AG09319 (cell line): ENCODE data around the gene NDUFA1.
A peak's percentile ranks its signal among the peaks of the same experiment; 100 is the strongest.
"Not testable (repeated sequence)": the region's sequence is repeated elsewhere in the genome, so short reads cannot be mapped to it uniquely, and the experiment has no call there.

Experiments
- DNase-seq: peaks from one replicate; pipeline ENCODE4 v3.0.0-alpha.2; 2010; ENCODE audit warnings: low read depth; ENCODE audit errors: extremely low read depth
- TF ChIP-seq, protein P1 (sequence below): IDR thresholded peaks from 2 replicates; pipeline ENCODE4 v1.5.1; 2011; ENCODE audit warnings: low read depth, mild to moderate bottlenecking, inconsistent platforms, low read length, moderate library complexity

Gene NDUFA1

DNA sequence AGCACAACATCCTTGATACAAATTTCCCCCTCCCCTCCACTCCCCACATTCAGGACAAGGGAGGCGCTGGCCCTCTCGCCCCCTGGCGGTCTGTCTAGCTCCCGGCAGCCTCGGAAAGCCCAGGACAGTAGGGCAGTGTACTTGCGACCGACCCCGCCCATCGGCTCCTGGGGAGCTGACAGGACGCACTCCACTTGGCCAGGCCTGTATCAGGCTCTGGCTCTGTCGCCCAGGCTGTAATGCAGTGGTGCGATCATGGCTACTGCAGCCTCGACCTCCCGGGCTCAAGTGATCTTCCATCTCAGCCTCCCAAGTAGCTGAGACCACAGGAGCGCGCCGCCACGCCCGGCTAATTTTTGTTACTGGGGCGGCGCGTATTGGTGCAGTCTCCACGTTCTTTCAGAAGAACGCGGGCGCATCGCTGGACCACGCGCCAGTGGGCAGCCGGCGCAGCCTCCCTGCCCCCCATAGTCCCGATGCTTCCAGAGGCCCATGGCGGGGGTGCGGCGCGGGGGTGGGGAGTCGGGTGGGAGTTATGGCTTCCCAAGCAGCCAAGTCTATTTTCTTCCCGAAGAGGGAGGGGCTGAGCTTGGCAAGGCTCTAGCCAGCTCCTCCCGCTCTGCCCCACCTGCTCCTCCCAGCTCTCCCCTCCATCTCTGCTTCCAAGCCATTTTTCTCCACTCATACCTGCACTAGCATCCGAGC, 16.2 kb downstream of the NDUFA1 start:
- TF ChIP-seq, protein P1, sequence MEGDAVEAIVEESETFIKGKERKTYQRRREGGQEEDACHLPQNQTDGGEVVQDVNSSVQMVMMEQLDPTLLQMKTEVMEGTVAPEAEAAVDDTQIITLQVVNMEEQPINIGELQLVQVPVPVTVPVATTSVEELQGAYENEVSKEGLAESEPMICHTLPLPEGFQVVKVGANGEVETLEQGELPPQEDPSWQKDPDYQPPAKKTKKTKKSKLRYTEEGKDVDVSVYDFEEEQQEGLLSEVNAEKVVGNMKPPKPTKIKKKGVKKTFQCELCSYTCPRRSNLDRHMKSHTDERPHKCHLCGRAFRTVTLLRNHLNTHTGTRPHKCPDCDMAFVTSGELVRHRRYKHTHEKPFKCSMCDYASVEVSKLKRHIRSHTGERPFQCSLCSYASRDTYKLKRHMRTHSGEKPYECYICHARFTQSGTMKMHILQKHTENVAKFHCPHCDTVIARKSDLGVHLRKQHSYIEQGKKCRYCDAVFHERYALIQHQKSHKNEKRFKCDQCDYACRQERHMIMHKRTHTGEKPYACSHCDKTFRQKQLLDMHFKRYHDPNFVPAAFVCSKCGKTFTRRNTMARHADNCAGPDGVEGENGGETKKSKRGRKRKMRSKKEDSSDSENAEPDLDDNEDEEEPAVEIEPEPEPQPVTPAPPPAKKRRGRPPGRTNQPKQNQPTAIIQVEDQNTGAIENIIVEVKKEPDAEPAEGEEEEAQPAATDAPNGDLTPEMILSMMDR, result peak; percentile 49
- no peak for DNase-seq

DNA sequence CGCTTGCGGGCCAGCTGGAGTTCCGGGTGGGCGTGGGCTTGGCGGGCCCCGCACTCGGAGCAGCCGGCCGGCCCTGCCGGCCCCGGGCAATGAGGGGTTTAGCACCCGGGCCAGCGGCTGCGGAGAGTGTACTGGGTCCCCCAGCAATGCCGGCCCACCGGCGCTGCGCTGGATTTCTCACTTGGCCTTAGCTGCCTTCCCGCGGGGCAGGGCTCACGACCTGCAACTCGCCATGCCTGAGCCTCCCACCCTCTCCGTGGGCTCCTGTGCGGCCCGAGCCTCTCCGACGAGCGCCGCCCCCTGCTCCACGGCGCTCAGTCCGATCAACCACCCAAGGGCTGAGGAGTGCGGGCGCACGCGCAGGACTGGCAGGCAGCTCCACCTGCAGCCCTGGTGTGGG, 19.0 kb downstream of the NDUFA1 start:
- not testable (repeated sequence) for DNase-seq

DNA sequence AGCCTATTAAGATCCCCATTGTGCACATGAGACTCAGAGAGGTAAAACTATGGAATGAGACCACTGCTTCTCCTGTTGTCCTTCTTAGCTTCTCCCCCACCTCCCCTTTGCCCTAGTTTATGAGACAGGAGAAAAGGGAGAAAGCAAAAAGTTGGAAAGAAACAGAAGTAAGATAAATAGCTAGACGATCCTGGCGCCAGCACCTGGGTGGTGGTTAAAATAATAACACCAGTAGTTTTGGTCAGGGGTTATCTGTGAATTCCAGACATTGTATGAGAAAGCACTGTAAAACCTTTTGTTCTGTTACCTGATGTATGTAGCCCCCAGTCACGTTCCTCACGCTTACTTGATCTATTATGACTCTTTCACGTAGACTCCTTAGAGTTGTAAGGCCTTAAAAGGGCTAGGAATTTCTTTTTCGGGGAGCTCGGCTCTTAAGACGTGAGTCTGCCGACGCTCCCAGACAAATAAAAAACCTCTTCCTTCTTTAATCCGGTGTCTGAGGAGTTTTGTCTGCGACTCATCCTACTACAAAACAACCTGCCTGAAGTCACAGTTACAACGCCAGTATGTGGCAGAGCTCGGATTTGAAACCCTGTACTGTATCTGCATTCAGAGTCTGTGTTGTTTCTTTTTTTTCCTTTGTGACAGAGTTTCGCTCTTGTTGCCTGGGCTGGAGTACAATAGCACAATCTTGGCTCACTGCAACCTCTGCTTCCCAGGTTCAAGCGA, 20.5 kb downstream of the NDUFA1 start:
- not testable (repeated sequence) for DNase-seq

DNA sequence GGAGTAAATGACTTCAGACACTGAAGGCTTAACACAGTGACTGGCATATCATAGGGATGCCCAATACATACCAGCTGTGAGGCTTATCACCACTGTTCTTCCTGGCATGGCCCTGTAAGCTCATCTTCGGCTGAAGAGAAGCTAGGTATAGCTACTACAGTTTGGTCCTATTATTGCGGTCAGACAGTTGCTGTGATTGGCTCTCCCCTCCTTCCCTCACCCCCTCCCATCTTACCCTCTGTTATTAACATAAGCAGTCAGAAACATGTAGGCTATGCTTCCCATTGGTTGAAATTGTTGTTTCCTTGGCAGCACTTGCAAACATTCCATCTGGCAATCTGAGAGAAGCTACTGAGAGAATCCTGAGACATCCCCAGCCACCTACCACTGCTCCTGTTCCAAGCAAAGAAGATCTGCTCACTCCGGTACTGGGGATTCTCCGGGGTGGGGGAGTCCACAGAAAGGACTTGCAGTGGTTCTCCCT, 24.3 kb downstream of the NDUFA1 start, which contains the start of gene AKAP14:
Gene AKAP14 (plus strand): TSS at position 51 of the 484 bp plus-strand sequence. CDS start 7,331 bp downstream, outside the sequence.
- TF ChIP-seq, protein P1, result no peak
- DNase-seq, result no peak

DNA sequence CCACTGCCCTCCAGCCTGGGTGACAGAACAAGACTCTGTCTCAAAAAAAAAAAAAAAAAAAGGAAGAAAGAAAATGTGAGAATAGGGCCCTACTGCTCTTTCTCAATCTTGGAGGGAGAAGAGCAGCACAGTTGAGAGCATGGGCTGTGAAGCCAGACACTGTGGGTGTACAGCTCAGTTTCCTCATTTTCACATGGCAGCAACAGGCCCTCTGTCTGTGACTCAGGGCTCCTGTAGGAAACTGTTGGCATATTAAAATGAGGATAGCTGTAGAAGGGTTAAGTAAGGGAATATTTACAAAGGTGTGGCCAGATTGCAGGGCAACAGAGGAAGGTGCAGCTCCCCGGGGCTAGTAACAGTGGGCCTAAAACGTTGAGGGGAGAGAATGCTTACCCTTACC, 27.5 kb downstream of the NDUFA1 start:
- TF ChIP-seq, protein P1, result no peak
- no peak for DNase-seq

DNA sequence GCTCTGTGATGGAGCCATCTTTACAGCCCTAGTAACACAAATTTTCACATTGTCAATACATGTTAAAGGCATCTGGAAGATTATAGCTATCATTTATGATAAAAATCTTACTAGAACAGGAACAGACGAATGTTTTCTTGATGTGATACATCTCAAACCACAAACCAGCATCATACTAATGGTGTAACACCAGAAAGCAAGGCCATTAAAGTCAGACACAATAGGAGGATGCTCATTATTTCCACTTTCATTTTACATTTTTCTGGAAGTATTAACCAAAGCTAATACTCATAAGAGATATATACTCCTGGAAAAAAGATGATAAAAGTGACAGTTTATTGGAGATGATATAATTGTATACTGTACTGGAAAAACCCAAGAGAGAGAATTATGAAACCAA, 29.3 kb downstream of the NDUFA1 start:
- TF ChIP-seq, protein P1, result no peak
- DNase-seq, result no peak

DNA sequence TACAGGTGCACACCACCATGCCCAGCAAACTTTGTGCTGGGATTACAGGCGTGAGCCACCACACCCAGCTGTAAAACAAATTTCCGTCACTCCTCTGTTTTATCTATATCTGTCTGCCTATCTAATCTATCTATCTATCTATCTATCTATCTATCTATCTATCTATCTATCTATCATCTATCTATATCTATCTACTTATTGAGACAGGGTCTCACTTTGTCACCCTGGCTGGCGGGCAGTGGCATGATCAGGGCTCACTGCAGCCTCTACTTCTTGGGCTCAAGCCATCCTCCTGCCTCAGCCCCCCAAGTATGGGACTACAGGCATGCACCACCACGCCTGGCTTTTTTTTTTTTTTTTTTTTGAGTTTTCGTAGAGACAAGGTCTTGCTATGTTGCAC, 44.7 kb downstream of the NDUFA1 start:
- DNase-seq, result no peak
- TF ChIP-seq, protein P1, result no peak

DNA sequence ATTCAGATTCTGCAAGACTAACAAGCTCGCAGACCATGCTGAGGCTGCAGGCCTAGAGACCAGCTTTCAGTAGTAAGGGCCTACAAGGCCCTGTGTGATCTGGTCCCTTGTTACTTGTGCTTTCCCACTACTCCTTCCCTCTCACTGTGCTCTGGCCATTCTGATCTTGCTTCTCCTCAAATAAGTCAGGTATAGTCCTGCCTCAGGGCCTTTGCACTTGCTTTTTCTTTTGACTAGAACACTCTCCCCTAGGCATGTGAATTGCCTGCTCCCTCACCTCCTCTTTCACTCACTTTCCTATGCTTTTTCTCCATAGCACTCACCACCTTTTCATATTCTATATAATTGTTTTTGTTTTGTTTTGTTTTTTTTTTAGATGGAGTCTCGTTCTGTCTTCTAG, 46.2 kb downstream of the NDUFA1 start:
- DNase-seq, result no peak
- TF ChIP-seq, protein P1, result no peak
